ENCODE measurements around the gene FAM219A.

DNA sequence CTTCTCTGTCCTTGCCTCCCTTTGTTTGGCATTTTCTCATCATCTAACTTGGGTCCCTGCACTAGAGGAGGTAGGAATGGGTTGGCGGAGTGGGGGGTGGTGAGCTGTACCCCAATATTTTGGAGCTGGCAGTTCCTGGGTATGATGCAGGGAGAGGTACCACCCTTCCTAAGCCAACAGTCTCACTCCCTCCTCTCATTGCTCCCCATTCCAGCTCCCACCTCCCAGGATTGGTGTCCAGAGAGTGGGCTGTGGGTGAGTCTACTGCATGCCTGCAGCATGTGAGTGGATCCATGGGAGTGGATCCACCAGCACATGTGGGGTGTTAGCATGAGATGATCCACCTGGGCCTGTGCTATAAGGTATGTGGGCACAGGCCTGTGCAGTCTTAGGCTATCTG lies 59.5 kb downstream of the FAM219A start:
- no peak for TF ChIP-seq EZH2phosphoT487 (IDR thresholded peaks at IDR 0.05; ENCODE audit: borderline replicate concordance, low read depth, low read length)
- TF ChIP-seq, protein P1, sequence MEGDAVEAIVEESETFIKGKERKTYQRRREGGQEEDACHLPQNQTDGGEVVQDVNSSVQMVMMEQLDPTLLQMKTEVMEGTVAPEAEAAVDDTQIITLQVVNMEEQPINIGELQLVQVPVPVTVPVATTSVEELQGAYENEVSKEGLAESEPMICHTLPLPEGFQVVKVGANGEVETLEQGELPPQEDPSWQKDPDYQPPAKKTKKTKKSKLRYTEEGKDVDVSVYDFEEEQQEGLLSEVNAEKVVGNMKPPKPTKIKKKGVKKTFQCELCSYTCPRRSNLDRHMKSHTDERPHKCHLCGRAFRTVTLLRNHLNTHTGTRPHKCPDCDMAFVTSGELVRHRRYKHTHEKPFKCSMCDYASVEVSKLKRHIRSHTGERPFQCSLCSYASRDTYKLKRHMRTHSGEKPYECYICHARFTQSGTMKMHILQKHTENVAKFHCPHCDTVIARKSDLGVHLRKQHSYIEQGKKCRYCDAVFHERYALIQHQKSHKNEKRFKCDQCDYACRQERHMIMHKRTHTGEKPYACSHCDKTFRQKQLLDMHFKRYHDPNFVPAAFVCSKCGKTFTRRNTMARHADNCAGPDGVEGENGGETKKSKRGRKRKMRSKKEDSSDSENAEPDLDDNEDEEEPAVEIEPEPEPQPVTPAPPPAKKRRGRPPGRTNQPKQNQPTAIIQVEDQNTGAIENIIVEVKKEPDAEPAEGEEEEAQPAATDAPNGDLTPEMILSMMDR (conservative IDR thresholded peaks at IDR 0.05; ENCODE audit: low read length) = no peak
